DMS79 treated with DMSO at 0.1 percent for 48 hours (cell line): ENCODE results near the gene RHPN2.

ENCODE experiments used
- DNase-seq: peaks from one replicate; lab custom pipeline; 2025; lab: John Stamatoyannopoulos, UW

RHPN2 gene

DNA sequence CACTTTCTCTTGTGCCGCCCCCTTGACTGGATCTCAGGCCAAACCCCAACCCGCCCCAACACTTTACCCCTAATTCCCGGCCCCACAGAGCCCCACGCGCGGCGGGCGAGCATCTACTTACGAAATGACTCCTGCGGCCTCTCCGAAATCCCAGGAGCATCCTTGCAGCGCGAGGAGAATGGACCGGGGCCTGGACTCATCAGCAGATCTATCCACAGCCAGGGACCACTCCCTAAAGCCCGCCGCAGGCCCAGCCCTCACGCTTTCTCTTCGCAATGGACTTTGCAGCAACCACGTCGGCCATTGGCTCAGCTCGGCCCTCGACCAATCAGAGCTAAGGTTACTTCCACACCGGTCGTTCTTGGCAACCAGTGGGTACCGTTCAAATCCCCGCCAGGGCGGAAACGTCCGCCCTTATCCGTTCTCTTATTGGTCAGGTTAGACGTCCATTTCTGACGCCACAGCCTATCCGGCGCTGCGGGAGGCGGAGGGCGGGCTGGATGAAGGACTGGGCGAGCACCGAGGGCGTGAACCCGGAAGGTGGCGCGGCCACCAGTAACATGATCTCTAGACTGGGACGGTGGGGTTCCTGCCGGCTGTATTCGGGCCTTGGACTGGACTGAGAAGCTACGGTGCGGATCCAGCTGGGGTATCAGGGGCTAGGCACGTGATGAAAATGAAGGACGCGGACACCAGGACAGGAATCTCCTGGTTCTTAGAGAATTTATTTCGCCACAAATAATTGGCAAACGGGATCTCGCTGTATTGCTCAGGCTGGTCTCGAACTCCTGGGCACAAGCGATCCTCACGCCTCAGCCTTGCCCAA is 92.8 kb downstream of the RHPN2 start, which contains the start of the genes CEP89 and FAAP24:
Gene CEP89, minus strand, starts transcription at position 244 of the 826 bp plus-strand sequence. Its CDS starts 84 bp downstream, at position 160.
Gene FAAP24, plus strand, starts transcription at position 528 of the 826 bp plus-strand sequence. CDS start 955 bp downstream, outside the sequence.
- DNase-seq = peak; percentile 97

DNA sequence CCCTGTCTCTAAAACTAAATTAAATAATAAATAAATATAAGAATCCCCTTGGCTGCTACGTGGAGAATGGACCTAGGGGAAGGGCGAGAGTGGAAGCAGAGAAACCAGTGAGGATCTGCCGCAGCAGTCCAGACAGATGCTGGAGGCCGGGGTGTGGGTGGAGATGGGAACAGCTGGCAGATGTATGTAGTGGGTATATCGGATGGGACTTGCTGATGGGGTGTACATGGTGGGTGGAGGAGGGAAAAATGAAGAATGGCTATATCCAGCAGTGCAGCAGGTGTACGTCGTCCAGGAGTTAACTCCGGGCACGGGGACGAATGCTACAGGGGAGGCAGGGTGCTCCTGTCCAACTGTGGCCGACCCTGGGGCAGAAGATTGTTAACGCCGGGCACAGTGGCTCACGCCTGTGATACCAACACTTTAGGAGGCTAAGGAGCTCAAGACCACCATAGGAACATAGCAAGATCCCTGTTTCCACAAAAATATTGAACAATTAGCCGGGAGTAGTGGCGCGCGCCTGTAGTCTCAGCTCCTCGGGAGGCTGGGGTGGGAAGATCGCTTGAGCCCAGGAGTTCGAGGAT is 93.6 kb downstream of the RHPN2 start:
- DNase-seq = no peak

DNA sequence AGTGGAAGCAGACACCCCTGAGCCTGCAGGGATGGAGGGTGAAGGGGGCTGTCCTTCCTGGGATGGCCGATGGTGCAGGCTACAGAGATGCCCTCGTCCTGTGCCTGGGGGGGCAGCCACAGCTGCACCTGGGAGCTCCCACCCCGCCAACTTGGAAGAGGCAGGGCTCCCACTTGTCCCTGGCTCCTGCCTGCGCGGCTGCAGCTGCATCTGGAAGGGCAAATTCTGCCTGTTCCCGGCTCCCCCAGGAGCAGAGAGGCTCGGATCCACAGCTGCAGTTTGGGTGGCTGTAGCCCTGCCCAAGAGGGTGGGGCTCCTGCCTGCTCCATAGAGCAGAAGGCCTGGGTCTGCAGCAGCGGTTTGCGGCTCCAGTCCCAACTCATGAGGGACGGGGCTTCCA is 95.1 kb downstream of the RHPN2 start:
- DNase-seq = no peak

DNA sequence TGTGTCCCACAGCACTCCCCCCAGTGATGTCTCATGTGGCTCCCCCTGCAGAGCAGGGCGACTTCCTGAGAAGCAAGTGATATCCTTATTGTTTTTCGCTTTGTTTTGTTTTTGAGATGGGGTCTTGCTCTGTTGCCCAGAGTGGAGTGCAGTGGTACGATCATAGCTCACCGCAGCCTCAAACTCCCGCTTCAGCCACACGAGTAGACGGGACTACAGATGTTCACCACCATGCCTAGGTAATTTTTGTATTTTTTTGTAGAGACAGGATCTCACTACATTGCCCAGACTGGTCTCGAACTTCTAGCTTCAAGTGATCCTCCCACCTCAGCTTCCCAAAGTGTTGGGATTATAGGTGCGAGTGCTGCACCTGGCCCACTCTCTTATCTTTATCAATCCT is 97.9 kb downstream of the RHPN2 start:
- no peak for DNase-seq

DNA sequence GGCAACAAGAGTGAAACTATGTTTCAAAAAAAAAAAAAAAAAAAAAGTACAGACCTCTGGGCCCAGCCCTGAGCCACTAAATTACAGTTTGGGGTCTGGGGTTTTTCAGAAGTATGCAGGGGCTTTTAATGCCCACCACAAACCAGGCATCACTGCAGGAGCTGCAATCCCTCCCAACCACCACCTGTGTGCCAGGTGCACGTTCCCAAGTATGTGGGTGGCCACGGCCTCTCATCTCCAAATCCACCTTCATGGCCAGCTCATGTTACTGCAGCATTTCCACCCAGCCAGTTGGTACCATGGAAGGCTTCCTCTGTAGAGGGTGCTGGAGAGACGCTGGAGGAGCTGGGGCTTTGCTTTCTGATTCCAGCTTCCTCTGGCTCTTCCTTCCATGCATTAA is 119.4 kb downstream of the RHPN2 start:
- no peak for DNase-seq

DNA sequence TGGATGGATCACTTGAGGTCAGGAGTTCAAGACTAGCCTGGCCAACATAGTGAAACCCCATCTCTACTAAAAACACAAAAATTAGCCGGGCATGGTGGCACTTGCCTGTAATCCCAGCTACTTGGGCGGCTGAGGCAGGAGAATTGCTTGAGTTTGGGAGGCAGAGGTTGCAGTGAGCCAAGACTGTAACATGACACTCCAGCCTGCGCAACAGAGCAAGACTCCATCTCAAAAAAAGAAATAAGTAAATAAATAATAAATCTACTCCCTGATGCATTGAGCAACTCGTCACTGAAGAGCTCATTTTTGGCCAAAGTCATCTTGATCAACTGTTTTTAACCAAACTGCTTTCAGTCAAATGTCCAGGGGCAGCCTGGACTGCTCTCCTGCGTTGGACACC is 123.4 kb downstream of the RHPN2 start:
- peak; percentile 8 for DNase-seq

DNA sequence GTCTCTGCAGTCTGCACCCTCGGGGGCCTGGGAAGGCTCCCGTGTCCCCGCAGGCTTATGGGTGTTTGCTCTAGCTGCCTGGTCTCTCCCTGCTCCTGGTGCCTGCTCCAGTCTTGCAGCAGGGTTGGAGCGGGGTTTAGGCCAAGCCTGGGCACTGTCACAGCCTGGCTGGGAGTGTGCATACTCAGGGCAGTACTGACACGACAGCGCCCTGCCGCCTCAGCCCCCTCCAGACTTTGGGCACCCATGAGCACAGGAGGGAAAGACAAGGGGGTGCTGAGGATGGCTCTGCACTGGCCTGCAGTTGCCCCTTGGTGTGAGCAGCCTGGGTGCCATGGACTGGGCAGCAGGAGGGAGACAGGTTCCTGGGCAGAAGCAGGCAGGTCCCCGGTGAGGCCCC is 128.6 kb downstream of the RHPN2 start:
- DNase-seq = no peak

DNA sequence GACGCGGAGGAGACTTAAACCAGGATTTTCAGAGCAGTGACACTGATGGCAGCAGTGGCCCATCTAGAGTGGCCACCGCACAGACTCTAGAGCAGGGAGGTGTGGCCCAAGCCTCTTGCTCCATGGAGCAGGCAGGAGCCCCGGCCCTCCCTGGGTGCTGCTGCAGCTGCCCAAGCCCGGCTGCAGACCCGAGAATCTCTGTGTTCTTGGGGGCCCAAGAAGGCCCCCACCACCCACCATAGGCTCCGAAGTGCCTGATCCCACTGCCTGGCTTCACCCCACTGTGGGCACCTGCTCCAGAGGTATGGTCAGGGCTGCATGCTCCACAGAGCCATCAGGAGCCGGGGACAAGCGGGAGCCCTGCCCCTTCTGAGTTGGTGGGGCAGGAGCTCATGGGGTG is 129.1 kb downstream of the RHPN2 start:
- DNase-seq = no peak

DNA sequence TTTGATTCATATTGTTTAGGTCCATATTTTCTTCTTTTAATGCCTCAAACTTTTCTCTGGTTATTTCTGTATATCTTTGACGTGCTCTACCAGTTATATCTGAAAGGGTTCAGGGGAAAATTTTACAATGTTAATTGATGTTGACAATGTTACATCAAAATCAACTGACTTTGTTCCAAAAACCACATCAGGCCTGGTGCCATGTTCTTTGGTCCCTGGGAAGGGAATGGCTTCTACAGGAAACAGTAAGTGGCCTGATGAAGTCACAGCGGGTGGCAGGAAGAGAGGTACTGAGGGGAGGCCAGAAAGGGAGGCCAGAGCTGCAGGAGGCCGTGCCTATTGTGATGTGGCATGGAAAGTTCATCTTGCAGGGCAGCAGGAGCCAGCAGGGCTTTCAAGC is 131.1 kb downstream of the RHPN2 start:
- no peak for DNase-seq

DNA sequence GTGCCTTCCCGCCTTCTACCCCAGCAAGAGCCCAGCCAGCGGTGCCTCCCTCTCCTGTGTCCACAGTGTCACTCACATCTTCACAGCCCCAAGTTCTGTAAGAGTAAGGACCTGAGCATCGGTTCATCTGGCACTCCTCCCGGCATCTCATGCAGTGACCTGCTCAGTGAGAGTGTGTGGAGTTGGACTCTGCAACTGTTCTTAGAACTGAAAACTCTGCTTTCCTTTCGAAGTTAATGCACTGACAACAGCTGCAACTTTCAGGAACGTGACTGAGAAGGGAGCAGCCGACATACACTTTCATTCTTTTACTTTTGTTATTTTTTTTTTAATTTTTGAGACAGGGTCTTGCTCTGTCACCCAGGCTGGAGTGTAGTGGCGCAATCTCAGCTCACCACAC is 134.1 kb downstream of the RHPN2 start:
- DNase-seq = no peak

DNA sequence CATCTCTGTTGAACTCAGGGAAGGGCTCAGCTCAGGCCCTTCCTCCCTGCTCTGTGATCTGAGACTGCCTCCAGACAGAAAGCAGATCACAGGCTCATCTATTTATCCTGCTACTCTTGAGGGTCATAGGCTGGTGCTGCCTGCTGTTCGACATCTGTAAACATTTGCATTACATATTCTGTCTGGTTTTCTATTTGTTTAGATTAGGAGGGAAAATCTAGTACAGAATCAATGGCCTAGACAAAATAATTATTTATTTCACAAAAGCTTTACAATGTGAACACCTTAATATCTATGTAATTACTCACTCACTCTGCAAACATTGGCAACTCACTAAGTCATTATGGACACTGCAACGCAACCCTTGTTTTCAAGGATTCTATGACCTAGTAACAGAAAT is 135.9 kb downstream of the RHPN2 start:
- no peak for DNase-seq
